HEK293 (cell line): ENCODE measurements around the gene SPRTN.
A peak's percentile ranks its signal among the peaks of the same experiment; 100 is the strongest.

Experiments used
- CTCF ChIA-PET: fragments of 350-600 bp; formaldehyde crosslinking; extraction: SDS; loops from one replicate; lab custom pipeline; 2021; ENCODE audit warnings: antibody characterized with exemption; lab: Yijun Ruan, JAX
- POLR2A ChIA-PET: fragments of 300-600 bp; formaldehyde crosslinking; extraction: SDS; loops from one replicate; lab custom pipeline; 2020; ENCODE audit warnings: antibody characterized with exemption, inconsistent platforms; lab: Yijun Ruan, JAX
- H3K27ac ChIP-seq: fragments of 200-500 bp; sonication (Bioruptor generic); 2 replicates; pipeline ENCODE4 v1.5.1; 2014; ENCODE audit warnings: low read depth, low read length, control low read depth, inconsistent platforms; ENCODE audit errors: extremely low read depth
- H3K36me3 ChIP-seq, 2 experiments: fragments of 200-500 bp in 1 of 2; sonication (Bioruptor generic) in 1 of 2; 1 replicate in 1 of 2; 2 replicates in 1 of 2; pipeline ENCODE4 v1.5.1; 2014 to 2017; ENCODE audit warnings: inconsistent platforms in 2 of 2, low read length in 2 of 2; ENCODE audit not compliant: control insufficient read depth in 2 of 2, insufficient read depth in 1 of 2
- H3K4me1 ChIP-seq: fragments of 200-500 bp; sonication (Bioruptor generic); 2 replicates; pipeline ENCODE4 v1.5.1; 2014; ENCODE audit warnings: mild to moderate bottlenecking, low read length, inconsistent platforms; ENCODE audit not compliant: control insufficient read depth, insufficient read depth
- H3K4me3 ChIP-seq: 2 replicates; pipeline ENCODE4 v1.5.1; 2011; ENCODE audit warnings: low read depth, mild to moderate bottlenecking, control low read depth, low read length, moderate library complexity
- H3K9me3 ChIP-seq: fragments of 200-500 bp; sonication (Bioruptor generic); 2 replicates; pipeline ENCODE4 v1.5.1; 2014; ENCODE audit warnings: low read depth, low read length, inconsistent platforms; ENCODE audit not compliant: control insufficient read depth, insufficient read depth
- IKZF3 ChIP-seq: fragments of 450-650 bp; IDR thresholded peaks from 2 replicates; pipeline ENCODE4 v1.5.0; 2018; ENCODE audit warnings: missing biosample characterization, mild to moderate bottlenecking, missing genetic modification characterization, moderate library complexity
- PRDM1 ChIP-seq: fragments of 450-650 bp; formaldehyde crosslinking; IDR thresholded peaks from 2 replicates; pipeline ENCODE4; 2016; ENCODE audit warnings: missing biosample characterization, missing genetic modification characterization
- WT1 ChIP-seq: fragments of 450-650 bp; formaldehyde crosslinking; IDR thresholded peaks from 2 replicates; pipeline ENCODE4 v1.5.1; 2016; ENCODE audit warnings: missing biosample characterization, missing genetic modification characterization
- YY1 ChIP-seq: fragments of 450-650 bp; formaldehyde crosslinking; IDR thresholded peaks from 2 replicates; pipeline ENCODE4 v1.5.1; 2018; ENCODE audit warnings: missing biosample characterization, missing genetic modification characterization
- ZNF184 ChIP-seq: fragments of 450-650 bp; IDR thresholded peaks from 2 replicates; pipeline ENCODE4 v1.5.1; 2018; ENCODE audit warnings: missing biosample characterization, mild to moderate bottlenecking, missing genetic modification characterization
- ZNF24 ChIP-seq: fragments of 450-650 bp; formaldehyde crosslinking; IDR thresholded peaks from 2 replicates; pipeline ENCODE4 v1.5.1; 2016; ENCODE audit warnings: missing biosample characterization, missing genetic modification characterization
- ZNF777 ChIP-seq: fragments of 450-650 bp; formaldehyde crosslinking; IDR thresholded peaks from 2 replicates; pipeline ENCODE4 v1.5.1; 2017; ENCODE audit warnings: missing biosample characterization, missing genetic modification characterization, borderline replicate concordance
- TF ChIP-seq, protein P1 (sequence below): fragments of 450-650 bp; formaldehyde crosslinking; IDR thresholded peaks from 2 replicates; pipeline ENCODE4 v1.5.1; 2016; ENCODE audit warnings: missing biosample characterization, missing genetic modification characterization
- TF ChIP-seq, protein P2 (sequence below): fragments of 450-650 bp; formaldehyde crosslinking; IDR thresholded peaks from 2 replicates; pipeline ENCODE4 v1.5.1; 2016; ENCODE audit warnings: missing biosample characterization, missing genetic modification characterization
- TF ChIP-seq, protein P3 (sequence below): fragments of 450-650 bp; formaldehyde crosslinking; IDR thresholded peaks from 2 replicates; pipeline ENCODE4 v1.5.1; 2017; ENCODE audit warnings: missing biosample characterization, missing genetic modification characterization
- TF ChIP-seq, protein P4 (sequence below): fragments of 450-650 bp; formaldehyde crosslinking; IDR thresholded peaks from 2 replicates; pipeline ENCODE4 v1.5.1; 2017; ENCODE audit warnings: missing biosample characterization, mild to moderate bottlenecking, missing genetic modification characterization, moderate library complexity
- TF ChIP-seq, protein P5 (sequence below): fragments of 450-650 bp; formaldehyde crosslinking; IDR thresholded peaks from 2 replicates; pipeline ENCODE4 v1.5.1; 2016; ENCODE audit warnings: missing biosample characterization, missing genetic modification characterization

SPRTN gene

DNA sequence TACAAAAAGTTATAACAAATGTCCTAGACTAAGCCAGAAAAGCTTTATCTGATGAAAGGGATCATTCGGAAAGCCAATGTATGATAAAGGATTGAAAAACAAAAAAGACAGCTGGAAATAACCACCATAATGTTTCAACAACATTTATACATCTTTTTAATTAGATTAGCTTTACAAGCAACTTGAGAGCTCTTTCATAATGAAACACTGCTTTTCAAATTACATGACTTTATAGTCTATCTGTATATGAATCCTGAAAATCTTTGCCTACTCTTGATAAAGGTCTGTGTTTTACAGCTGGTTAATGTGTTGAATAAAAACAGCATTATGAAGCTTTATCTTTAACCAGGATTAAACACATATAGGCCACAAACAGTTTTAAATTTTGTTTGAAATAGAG lies 25.5 kb downstream of the SPRTN start (continued):
- TF ChIP-seq, protein P1, sequence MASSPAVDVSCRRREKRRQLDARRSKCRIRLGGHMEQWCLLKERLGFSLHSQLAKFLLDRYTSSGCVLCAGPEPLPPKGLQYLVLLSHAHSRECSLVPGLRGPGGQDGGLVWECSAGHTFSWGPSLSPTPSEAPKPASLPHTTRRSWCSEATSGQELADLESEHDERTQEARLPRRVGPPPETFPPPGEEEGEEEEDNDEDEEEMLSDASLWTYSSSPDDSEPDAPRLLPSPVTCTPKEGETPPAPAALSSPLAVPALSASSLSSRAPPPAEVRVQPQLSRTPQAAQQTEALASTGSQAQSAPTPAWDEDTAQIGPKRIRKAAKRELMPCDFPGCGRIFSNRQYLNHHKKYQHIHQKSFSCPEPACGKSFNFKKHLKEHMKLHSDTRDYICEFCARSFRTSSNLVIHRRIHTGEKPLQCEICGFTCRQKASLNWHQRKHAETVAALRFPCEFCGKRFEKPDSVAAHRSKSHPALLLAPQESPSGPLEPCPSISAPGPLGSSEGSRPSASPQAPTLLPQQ: no peak
- TF ChIP-seq ZNF184 (tag by site-specific recombination) (no peak), ZNF24 (tag by site-specific recombination) (no peak)
- TF ChIP-seq, protein P2, sequence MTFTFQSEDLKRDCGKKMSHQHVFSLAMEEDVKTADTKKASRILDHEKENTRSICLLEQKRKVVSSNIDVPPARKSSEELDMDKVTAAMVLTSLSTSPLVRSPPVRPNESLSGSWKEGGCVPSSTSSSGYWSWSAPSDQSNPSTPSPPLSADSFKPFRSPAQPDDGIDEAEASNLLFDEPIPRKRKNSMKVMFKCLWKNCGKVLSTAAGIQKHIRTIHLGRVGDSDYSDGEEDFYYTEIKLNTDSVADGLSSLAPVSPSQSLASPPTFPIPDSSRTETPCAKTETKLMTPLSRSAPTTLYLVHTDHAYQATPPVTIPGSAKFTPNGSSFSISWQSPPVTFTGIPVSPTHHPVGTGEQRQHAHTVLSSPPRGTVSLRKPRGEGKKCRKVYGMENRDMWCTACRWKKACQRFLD (tag by site-specific recombination): no peak

DNA sequence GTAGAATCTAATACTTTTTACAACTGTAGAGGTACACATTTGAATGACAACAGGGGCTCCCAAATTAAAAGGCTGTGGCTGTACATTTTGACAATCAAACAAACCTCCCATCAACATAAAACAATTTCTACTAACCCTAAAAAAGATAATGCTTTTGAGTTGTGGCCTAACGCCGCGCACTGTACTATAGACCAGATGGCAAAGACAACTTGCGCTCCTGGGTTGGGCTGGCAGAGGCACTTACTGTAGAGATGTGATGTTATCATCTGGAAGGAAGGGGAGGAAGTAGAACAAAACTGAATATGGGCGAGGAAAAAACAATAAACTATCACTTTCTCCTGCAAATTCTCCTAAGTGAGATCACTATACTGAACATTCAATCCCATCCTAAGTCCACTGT lies 26.1 kb downstream of the SPRTN start:
- H3K4me3 ChIP-seq: no peak overlapping the region
- TF ChIP-seq, protein P3, sequence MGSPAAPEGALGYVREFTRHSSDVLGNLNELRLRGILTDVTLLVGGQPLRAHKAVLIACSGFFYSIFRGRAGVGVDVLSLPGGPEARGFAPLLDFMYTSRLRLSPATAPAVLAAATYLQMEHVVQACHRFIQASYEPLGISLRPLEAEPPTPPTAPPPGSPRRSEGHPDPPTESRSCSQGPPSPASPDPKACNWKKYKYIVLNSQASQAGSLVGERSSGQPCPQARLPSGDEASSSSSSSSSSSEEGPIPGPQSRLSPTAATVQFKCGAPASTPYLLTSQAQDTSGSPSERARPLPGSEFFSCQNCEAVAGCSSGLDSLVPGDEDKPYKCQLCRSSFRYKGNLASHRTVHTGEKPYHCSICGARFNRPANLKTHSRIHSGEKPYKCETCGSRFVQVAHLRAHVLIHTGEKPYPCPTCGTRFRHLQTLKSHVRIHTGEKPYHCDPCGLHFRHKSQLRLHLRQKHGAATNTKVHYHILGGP (tag by site-specific recombination): no peak
- TF ChIP-seq ZNF777 (tag by site-specific recombination) (no peak), WT1 (0 out of 2 replicates have a peak, but pooled peaks have one; percentile 25), PRDM1 (peak; percentile 83)
- TF ChIP-seq, protein P4, sequence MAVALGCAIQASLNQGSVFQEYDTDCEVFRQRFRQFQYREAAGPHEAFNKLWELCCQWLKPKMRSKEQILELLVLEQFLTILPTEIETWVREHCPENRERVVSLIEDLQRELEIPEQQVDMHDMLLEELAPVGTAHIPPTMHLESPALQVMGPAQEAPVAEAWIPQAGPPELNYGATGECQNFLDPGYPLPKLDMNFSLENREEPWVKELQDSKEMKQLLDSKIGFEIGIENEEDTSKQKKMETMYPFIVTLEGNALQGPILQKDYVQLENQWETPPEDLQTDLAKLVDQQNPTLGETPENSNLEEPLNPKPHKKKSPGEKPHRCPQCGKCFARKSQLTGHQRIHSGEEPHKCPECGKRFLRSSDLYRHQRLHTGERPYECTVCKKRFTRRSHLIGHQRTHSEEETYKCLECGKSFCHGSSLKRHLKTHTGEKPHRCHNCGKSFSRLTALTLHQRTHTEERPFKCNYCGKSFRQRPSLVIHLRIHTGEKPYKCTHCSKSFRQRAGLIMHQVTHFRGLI (tag by site-specific recombination): peak; percentile 90
- TF ChIP-seq, all 188 proteins: peak for 3
- no peaks in the 10 kb centered on the region for H3K9me3 ChIP-seq
- CTCF ChIA-PET: interaction anchor here (0.6 to 1.6 kb wide), 5 partner anchors 39 to 238 kb away, joined by 3 to 4 read pairs (median 3); no protein-coding TSS in a partner anchor
- peaks cover 4 to 27% of the 10 kb centered on the region in 2 experiments for H3K36me3 ChIP-seq
- POLR2A ChIA-PET: interaction anchor here (0.8 kb wide), 1 partner anchor 58 kb away, joined by 3 read pairs; the partner anchor contains the start of gene EGLN1
- H3K4me1 ChIP-seq: peaks cover 10% of the 10 kb centered on the region; the same call in 1 of the 2 replicates
- H3K27ac ChIP-seq: no peak overlapping the region

DNA sequence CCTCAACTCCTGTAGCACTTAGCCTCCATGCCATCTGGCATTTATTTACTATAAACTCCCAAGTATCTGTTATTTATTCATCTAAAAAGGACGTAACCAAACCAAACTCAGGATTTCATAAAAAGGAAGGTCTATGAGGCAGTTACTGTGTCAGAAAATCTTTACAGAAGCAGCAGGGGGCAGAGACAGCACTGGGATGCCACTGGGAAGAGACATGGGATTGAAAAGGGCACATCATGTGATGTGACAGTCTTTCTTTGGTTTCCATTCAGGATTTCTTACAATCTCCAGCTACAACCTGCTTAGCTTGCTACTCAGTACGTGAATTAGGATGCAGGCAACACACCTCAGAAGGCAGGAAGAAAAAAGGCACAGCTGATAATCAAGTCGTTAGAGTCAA lies 31.2 kb downstream of the SPRTN start:
- ChIA-PET POLR2A (no interaction called here), CTCF (interaction anchor here (0.7 to 1.5 kb wide), 5 partner anchors 9 to 221 kb away, joined by 3 read pairs; no protein-coding TSS in a partner anchor)
- H3K9me3 ChIP-seq: no peaks in the 10 kb centered on the region
- H3K27ac ChIP-seq: no peak overlapping the region
- TF ChIP-seq, protein P5, sequence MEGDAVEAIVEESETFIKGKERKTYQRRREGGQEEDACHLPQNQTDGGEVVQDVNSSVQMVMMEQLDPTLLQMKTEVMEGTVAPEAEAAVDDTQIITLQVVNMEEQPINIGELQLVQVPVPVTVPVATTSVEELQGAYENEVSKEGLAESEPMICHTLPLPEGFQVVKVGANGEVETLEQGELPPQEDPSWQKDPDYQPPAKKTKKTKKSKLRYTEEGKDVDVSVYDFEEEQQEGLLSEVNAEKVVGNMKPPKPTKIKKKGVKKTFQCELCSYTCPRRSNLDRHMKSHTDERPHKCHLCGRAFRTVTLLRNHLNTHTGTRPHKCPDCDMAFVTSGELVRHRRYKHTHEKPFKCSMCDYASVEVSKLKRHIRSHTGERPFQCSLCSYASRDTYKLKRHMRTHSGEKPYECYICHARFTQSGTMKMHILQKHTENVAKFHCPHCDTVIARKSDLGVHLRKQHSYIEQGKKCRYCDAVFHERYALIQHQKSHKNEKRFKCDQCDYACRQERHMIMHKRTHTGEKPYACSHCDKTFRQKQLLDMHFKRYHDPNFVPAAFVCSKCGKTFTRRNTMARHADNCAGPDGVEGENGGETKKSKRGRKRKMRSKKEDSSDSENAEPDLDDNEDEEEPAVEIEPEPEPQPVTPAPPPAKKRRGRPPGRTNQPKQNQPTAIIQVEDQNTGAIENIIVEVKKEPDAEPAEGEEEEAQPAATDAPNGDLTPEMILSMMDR (tag by site-specific recombination): peak; percentile 25; the same call in 1 of the 2 replicates
- peak; percentile 10; the same call in 1 of the 2 replicates for TF ChIP-seq IKZF3 (tag by site-specific recombination)
- no peak for TF ChIP-seq YY1
- no peaks in the 10 kb centered on the region for H3K4me1 ChIP-seq
- no peak overlapping the region for H3K4me3 ChIP-seq
- H3K36me3 ChIP-seq: peaks cover 4 to 18% of the 10 kb centered on the region in 2 experiments
